Upper lobe of right lung (tissue), 1 donor: ENCODE results near the gene HDAC1. TPM values are rescaled to one million over a fixed set of nuclear protein-coding genes. Genes with fewer than 3 reads are reported as not detected.

ENCODE experiments used
- ATAC-seq: fragments of 200-7000 bp; cut with Tn5 transposase; one replicate; pipeline ENCODE4 v1.9.1; 2020; ENCODE audit warnings: mild to moderate bottlenecking, moderate library complexity
- DNase-seq: peaks from one replicate; pipeline ENCODE4 v3.0.0-alpha.2; 2020
- H3K27ac ChIP-seq: fragments of 200-600 bp; one replicate; pipeline ENCODE4 v1.8.0; 2022
- H3K27me3 ChIP-seq: fragments of 200-600 bp; one replicate; pipeline ENCODE4 v1.8.0; 2022; ENCODE audit warnings: mild to moderate bottlenecking
- H3K36me3 ChIP-seq: fragments of 200-600 bp; one replicate; pipeline ENCODE4 v1.8.0; 2022
- H3K4me1 ChIP-seq: fragments of 200-600 bp; one replicate; pipeline ENCODE4 v1.8.0; 2022
- H3K4me3 ChIP-seq: fragments of 200-600 bp; one replicate; pipeline ENCODE4 v1.8.0; 2022; ENCODE audit warnings: mild to moderate bottlenecking
- H3K9me3 ChIP-seq: fragments of 200-600 bp; one replicate; pipeline ENCODE4 v1.8.0; 2022
- intact Hi-C: fragments of 100-400 bp; cut with DNase I; formaldehyde crosslinking; loops from one replicate; pipeline ENCODE4 v1.11.0; 2022
- total RNA-seq: library from RNA; stranded (reverse); fragmentation: NEBNext Ultra II Directional; extraction: Animal tissue kit (Norgen Biotek cat#: 25700); gene quantifications from one replicate; pipeline ENCODE4 v1.2.1, GENCODE V29; 2021
- TF ChIP-seq, protein P1 (sequence below): fragments of 200-600 bp; IDR thresholded peaks from one replicate; pipeline ENCODE4 v1.8.0; 2022; ENCODE audit warnings: antibody characterized with exemption
- donor health status: DM: no; HTN: yes; CAD: no; lungs with severe emphysema.

HDAC1 gene
- total RNA-seq, 1 donor from 2014 or later: 71.2 TPM

DNA sequence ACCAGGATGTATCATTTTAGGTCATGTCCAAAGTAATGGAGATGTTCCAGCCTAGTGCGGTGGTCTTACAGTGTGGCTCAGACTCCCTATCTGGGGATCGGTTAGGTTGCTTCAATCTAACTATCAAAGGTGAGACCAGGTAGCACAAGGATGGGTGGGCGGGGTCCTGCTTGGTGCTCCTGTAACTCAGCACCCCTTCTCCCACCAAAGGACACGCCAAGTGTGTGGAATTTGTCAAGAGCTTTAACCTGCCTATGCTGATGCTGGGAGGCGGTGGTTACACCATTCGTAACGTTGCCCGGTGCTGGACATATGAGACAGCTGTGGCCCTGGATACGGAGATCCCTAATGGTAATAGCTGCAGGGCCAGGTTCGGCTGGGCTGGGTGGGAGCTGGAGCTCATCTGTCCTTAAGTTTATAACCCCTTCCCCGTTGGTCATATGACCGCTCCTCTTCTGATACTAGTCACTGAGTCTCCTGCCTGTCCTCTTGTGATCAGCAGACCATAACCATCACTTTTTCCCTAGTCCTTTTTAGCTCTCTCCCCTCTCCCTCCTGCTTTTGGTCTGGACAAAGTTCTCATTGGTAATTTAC is 38.8 kb downstream of the HDAC1 start:
- intact Hi-C loops: no loop called here
- ATAC-seq: no peak

DNA sequence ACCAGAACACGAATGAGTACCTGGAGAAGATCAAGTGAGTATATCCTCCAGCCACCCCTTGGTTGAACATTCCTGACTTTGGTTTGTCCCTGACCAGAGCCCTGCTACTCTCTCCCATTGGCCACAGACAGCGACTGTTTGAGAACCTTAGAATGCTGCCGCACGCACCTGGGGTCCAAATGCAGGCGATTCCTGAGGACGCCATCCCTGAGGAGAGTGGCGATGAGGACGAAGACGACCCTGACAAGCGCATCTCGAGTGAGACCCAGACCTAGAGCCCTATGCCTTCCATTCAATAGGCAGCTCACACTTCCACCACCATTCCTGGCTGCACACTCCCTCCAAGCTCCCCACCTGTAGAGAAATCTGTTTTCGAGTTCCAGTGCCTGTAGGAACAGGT is 39.7 kb downstream of the HDAC1 start:
- peaks cover 65% of the 10 kb centered on the region for H3K36me3 ChIP-seq
- TF ChIP-seq, protein P1, sequence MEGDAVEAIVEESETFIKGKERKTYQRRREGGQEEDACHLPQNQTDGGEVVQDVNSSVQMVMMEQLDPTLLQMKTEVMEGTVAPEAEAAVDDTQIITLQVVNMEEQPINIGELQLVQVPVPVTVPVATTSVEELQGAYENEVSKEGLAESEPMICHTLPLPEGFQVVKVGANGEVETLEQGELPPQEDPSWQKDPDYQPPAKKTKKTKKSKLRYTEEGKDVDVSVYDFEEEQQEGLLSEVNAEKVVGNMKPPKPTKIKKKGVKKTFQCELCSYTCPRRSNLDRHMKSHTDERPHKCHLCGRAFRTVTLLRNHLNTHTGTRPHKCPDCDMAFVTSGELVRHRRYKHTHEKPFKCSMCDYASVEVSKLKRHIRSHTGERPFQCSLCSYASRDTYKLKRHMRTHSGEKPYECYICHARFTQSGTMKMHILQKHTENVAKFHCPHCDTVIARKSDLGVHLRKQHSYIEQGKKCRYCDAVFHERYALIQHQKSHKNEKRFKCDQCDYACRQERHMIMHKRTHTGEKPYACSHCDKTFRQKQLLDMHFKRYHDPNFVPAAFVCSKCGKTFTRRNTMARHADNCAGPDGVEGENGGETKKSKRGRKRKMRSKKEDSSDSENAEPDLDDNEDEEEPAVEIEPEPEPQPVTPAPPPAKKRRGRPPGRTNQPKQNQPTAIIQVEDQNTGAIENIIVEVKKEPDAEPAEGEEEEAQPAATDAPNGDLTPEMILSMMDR: no peak
- H3K27me3 ChIP-seq: no peaks in the 10 kb centered on the region
- no peak overlapping the region for H3K27ac ChIP-seq
- DNase-seq (peak; percentile 45), ATAC-seq (no peak)
- no peaks in the 10 kb centered on the region for H3K9me3 ChIP-seq
- H3K4me1 ChIP-seq: peaks cover 12% of the 10 kb centered on the region
- H3K4me3 ChIP-seq: no peak overlapping the region
- intact Hi-C loops: no loop called here

More for the DNA sequence above, 38.8 kb downstream of the HDAC1 start:
- peaks cover 66% of the 10 kb centered on the region for H3K36me3 ChIP-seq
- DNase-seq: peak; percentile 19
- no peaks in the 10 kb centered on the region for H3K27me3 ChIP-seq
- TF ChIP-seq, protein P1: no peak
- no peak overlapping the region for H3K27ac ChIP-seq
- no peak overlapping the region for H3K4me3 ChIP-seq
- H3K9me3 ChIP-seq: no peaks in the 10 kb centered on the region
- peaks cover 8% of the 10 kb centered on the region for H3K4me1 ChIP-seq

DNA sequence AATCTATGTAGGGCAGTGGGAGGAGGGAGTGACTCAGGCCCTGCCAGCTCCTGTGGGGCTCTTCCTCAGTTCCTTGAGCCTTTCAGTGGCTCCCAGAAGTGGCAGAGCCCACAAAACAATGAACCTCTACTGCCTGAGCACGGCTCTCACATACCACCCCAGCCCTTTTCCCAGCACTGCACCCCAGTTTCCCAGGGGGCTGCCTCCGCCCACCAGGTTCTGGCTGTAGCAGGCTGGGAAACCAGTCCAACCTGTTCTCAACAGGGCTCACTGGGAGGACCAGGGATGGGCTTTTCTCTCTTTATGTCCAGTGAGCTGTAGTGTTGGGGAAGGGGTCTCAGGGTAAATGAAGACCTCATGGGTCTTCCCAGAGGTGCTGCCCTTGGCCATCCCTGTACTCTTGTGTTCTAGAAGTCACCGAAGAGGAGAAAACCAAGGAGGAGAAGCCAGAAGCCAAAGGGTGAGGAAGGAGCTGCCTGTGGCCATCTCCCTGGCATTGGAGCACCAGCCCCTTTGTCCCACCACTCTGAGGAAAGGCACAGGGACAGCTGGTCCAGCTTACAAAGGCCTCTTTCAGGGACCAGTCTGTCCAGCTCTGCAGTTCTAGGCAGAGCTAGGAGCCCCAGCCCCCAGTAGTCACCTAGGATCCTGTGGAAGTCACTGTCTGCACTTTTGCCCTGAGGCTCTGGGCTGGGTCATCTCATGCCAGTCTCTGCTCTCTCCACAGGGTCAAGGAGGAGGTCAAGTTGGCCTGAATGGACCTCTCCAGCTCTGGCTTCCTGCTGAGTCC is 40.6 kb downstream of the HDAC1 start:
- TF ChIP-seq, protein P1: no peak
- no peak overlapping the region for H3K27ac ChIP-seq
- intact Hi-C loops: no loop called here
- no peak overlapping the region for H3K4me3 ChIP-seq
- ATAC-seq: no peak
- H3K4me1 ChIP-seq: peaks cover 21% of the 10 kb centered on the region
- no peaks in the 10 kb centered on the region for H3K9me3 ChIP-seq
- peaks cover 56% of the 10 kb centered on the region for H3K36me3 ChIP-seq
- H3K27me3 ChIP-seq: no peaks in the 10 kb centered on the region
- DNase-seq: no peak

DNA sequence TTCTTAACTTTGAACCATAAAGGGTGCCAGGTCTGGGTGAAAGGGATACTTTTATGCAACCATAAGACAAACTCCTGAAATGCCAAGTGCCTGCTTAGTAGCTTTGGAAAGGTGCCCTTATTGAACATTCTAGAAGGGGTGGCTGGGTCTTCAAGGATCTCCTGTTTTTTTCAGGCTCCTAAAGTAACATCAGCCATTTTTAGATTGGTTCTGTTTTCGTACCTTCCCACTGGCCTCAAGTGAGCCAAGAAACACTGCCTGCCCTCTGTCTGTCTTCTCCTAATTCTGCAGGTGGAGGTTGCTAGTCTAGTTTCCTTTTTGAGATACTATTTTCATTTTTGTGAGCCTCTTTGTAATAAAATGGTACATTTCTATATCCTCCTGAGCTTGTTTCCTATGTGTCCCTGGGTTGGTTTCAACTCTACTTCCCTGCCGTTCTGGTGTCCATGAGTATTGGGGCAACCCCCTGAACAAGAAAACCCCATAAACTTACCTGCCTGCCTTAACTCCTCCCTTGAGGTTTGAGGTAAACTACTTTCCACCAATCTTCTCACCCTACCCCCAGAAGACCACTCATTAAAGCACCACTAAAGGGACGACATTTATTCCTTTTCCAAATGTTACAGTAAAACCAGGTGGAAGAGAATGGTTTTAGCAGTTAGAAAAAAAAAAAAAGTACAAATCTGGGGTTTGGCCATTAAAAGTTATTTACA is 41.5 kb downstream of the HDAC1 start:
- no peaks in the 10 kb centered on the region for H3K27me3 ChIP-seq
- TF ChIP-seq, protein P1: no peak
- H3K9me3 ChIP-seq: no peaks in the 10 kb centered on the region
- no peak for DNase-seq
- no peak overlapping the region for H3K27ac ChIP-seq
- no peak overlapping the region for H3K4me3 ChIP-seq
- H3K4me1 ChIP-seq: peaks cover 28% of the 10 kb centered on the region
- ATAC-seq: no peak
- intact Hi-C loops: no loop called here
- peaks cover 47% of the 10 kb centered on the region for H3K36me3 ChIP-seq

DNA sequence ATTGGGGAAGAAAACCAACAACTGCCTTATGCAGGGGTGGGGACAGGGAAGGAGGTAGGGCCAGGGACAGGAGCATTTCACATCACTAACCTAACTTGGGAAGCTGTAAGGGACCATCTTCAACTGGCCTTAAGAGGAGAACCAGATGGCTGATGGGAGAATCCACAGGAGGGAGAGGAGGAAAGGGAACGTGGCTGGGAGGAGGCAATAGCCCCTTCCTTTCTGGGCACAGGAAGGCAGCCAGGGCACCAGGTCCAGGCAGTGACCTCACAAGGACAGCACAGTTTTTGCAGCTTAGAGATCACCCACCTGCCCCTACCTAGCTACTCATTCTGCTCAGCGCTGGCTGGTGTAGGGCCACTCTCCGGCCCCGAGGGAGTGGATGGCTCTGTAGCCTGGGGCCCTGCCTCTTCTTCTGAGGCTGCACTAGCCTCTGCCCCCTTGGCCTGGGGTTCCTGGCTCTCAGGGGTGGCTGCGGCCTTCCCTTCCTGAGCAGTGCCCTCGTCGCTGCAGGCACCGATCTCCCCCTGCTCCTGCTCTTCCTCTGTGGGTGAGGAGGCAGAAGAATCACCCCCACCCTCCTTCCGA is 42.5 kb downstream of the HDAC1 start:
- Histone ChIP-seq H3K4me1 (peaks cover 28% of the 10 kb centered on the region), H3K9me3 (no peaks in the 10 kb centered on the region), H3K27ac (peak overlapping the region; percentile 36), H3K4me3 (peak overlapping the region; percentile 60), H3K36me3 (peaks cover 37% of the 10 kb centered on the region), H3K27me3 (no peaks in the 10 kb centered on the region)
- intact Hi-C loops: no loop called here
- TF ChIP-seq, protein P1: no peak
- ATAC-seq (no peak), DNase-seq (no peak)
